AML-193 (cell line): ENCODE results near the gene PIK3R1.

Experiments used
- DNase-seq, 2 experiments: peaks; one replicate each; lab custom pipeline; 2025; lab: John Stamatoyannopoulos, UW

The PIK3R1 gene

GRCh38 chr5:68215208-68215897 is at the start of gene PIK3R1:
TSS of gene PIK3R1 (plus strand) at chr5:68215756. CDS start at chr5:68226676, 10,920 bp downstream.
- DNase-seq, result peak; percentile 84 to 92

GRCh38 chr5:68167195-68167651 is 48.3 kb upstream of the PIK3R1 start:
- DNase-seq, result no peak

- no peak for DNase-seq
Observed at GRCh38 chr5:68169903-68170302, 45.7 kb upstream of the PIK3R1 start.

GRCh38 chr5:68170826-68171558 is 44.6 kb upstream of the PIK3R1 start:
- no peak for DNase-seq

GRCh38 chr5:68172314-68172713 is 43.2 kb upstream of the PIK3R1 start:
- DNase-seq, result no peak

GRCh38 chr5:68173007-68173406 is 42.5 kb upstream of the PIK3R1 start:
- no peak for DNase-seq

- no peak for DNase-seq
Observed at GRCh38 chr5:68176253-68176652, 39.3 kb upstream of the PIK3R1 start.

GRCh38 chr5:68176802-68177479 is 38.6 kb upstream of the PIK3R1 start:
- no peak for DNase-seq

GRCh38 chr5:68177676-68178075 is 37.9 kb upstream of the PIK3R1 start:
- DNase-seq, result no peak

- no peak for DNase-seq
Observed at GRCh38 chr5:68178579-68178978, 37.0 kb upstream of the PIK3R1 start.

- DNase-seq, result no peak
Observed at GRCh38 chr5:68180121-68181038, 35.2 kb upstream of the PIK3R1 start.

GRCh38 chr5:68181039-68181599 is 34.4 kb upstream of the PIK3R1 start:
- DNase-seq, result no peak

- DNase-seq, result no peak
Observed at GRCh38 chr5:68182094-68182493, 33.5 kb upstream of the PIK3R1 start.

GRCh38 chr5:68182534-68182933 is 33.0 kb upstream of the PIK3R1 start:
- no peak for DNase-seq

- DNase-seq, result no peak
Observed at GRCh38 chr5:68187268-68188055, 28.1 kb upstream of the PIK3R1 start.

GRCh38 chr5:68189171-68189570 is 26.4 kb upstream of the PIK3R1 start:
- DNase-seq, result no peak

GRCh38 chr5:68189613-68190012 is 25.9 kb upstream of the PIK3R1 start:
- no peak for DNase-seq

GRCh38 chr5:68190619-68191018 is 24.9 kb upstream of the PIK3R1 start:
- no peak for DNase-seq

GRCh38 chr5:68191083-68191791 is 24.3 kb upstream of the PIK3R1 start:
- no peak for DNase-seq

- DNase-seq, result no peak
Observed at GRCh38 chr5:68192679-68193060, 22.9 kb upstream of the PIK3R1 start.
